ENCODE results near the gene GMPR2.

GRCh38 chr14:24186831-24187538 lies 45.7 kb upstream of the GMPR2 start:
- TF ChIP-seq, protein P1, sequence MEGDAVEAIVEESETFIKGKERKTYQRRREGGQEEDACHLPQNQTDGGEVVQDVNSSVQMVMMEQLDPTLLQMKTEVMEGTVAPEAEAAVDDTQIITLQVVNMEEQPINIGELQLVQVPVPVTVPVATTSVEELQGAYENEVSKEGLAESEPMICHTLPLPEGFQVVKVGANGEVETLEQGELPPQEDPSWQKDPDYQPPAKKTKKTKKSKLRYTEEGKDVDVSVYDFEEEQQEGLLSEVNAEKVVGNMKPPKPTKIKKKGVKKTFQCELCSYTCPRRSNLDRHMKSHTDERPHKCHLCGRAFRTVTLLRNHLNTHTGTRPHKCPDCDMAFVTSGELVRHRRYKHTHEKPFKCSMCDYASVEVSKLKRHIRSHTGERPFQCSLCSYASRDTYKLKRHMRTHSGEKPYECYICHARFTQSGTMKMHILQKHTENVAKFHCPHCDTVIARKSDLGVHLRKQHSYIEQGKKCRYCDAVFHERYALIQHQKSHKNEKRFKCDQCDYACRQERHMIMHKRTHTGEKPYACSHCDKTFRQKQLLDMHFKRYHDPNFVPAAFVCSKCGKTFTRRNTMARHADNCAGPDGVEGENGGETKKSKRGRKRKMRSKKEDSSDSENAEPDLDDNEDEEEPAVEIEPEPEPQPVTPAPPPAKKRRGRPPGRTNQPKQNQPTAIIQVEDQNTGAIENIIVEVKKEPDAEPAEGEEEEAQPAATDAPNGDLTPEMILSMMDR (IDR thresholded peaks at IDR 0.05): no peak
- no peak for TF ChIP-seq POLR2AphosphoS5 (IDR thresholded peaks at IDR 0.05)
- TF ChIP-seq POLR2A (IDR thresholded peaks at IDR 0.05): no peak

All from suprapubic skin (tissue), 4 donors.